K562 (cell line): ENCODE results near the gene CASP7.

ENCODE experiments used
- ATF2 ChIP-seq: sonication (generic); formaldehyde crosslinking; IDR thresholded peaks from 2 replicates; pipeline ENCODE4 v1.8.1; 2022; ENCODE audit warnings: missing genetic modification reagents
- BCLAF1 ChIP-seq, 2 experiments: fragments of 450-650 bp in 1 of 2; IDR thresholded peaks; 2 replicates each; pipeline ENCODE4 v1.6.1; 2011 to 2017; ENCODE audit warnings: low read depth in 2 of 2, antibody characterized with exemption in 1 of 2, borderline replicate concordance in 1 of 2, low read length in 1 of 2, mild to moderate bottlenecking in 1 of 2, mixed read lengths in 1 of 2; ENCODE audit not compliant: control insufficient read depth in 1 of 2
- CEBPB ChIP-seq: fragments of 450-650 bp; IDR thresholded peaks from 2 replicates; pipeline ENCODE4 v1.6.1; 2016; ENCODE audit warnings: missing genetic modification characterization, missing compliant biosample characterization
- CTCF ChIP-seq, 3 experiments: IDR thresholded peaks in 2 of 3; conservative IDR thresholded peaks in 1 of 3; 2 replicates each; pipeline ENCODE4 v1.5.1; 2011 to 2012; ENCODE audit warnings: low read length in 3 of 3, mild to moderate bottlenecking in 3 of 3, control low read depth in 2 of 3, improper control_type of control experiment in 1 of 3, inconsistent platforms in 1 of 3, low read depth in 1 of 3, mixed read lengths in 1 of 3, moderate library complexity in 1 of 3; ENCODE audit not compliant: insufficient read depth in 2 of 3
- ETS1 ChIP-seq: conservative IDR thresholded peaks from 2 replicates; pipeline ENCODE4 v1.6.1; 2011; ENCODE audit warnings: low read depth, mild to moderate bottlenecking, low read length; ENCODE audit not compliant: control insufficient read depth
- ETV6 ChIP-seq, 3 experiments: fragments of 150-350 bp in 1 of 3; sonication (generic) in 1 of 3; formaldehyde crosslinking in 1 of 3; IDR thresholded peaks; 2 replicates each; pipeline versions ENCODE4 v1.6.1 to v1.8.0; 2014 to 2022; ENCODE audit warnings: borderline replicate concordance in 2 of 3, low read depth in 2 of 3, antibody characterized with exemption in 1 of 3, low read length in 1 of 3, mild to moderate bottlenecking in 1 of 3, missing genetic modification reagents in 1 of 3
- GATAD2B ChIP-seq: fragments of 450-650 bp; IDR thresholded peaks from 2 replicates; pipeline ENCODE4 v1.6.1; 2017; ENCODE audit warnings: mild to moderate bottlenecking, borderline replicate concordance
- POLR2AphosphoS5 ChIP-seq: IDR thresholded peaks from 2 replicates; pipeline ENCODE4 v1.6.1; 2011; ENCODE audit warnings: mild to moderate bottlenecking, low read depth, low read length, moderate library complexity; ENCODE audit not compliant: control insufficient read depth, insufficient read depth
- PURB ChIP-seq: sonication (generic); formaldehyde crosslinking; IDR thresholded peaks from 2 replicates; pipeline ENCODE4 v1.9.0; 2021; ENCODE audit warnings: low read depth, mild to moderate bottlenecking, missing genetic modification reagents
- ZC3H11A ChIP-seq: IDR thresholded peaks from 2 replicates; pipeline ENCODE4 v1.6.1; 2012; ENCODE audit warnings: low read depth, low read length, improper control_type of control experiment
- ZFP36 ChIP-seq: fragments of 150-350 bp; IDR thresholded peaks from 2 replicates; pipeline ENCODE4 v1.6.1; 2018; ENCODE audit warnings: low read length, low read depth; ENCODE audit not compliant: partially characterized antibody
- ZNF263 ChIP-seq: sonication (generic); formaldehyde crosslinking; IDR thresholded peaks from 2 replicates; pipeline ENCODE4 v1.8.0; 2022; ENCODE audit warnings: mild to moderate bottlenecking, missing genetic modification reagents, borderline replicate concordance

- TF ChIP-seq ZFP36 (no peak), ETV6 (IDR thresholded peaks at IDR 0.05; ENCODE audit: borderline replicate concordance in 1 of 2, low read depth in 2 of 2, low read length in 1 of 2) (no peak), ETV6 (CRISPR knock-in tag; IDR thresholded peaks at IDR 0.05; ENCODE audit: borderline replicate concordance) (no peak), BCLAF1 (IDR thresholded peaks at IDR 0.05; ENCODE audit: borderline replicate concordance in 1 of 2, control insufficient read depth in 1 of 2, low read depth in 2 of 2, low read length in 1 of 2) (no peak), ZNF263 (CRISPR knock-in tag) (no peak), ATF2 (CRISPR knock-in tag) (no peak), ETS1 (no peak), POLR2AphosphoS5 (no peak), CEBPB (tag) (no peak), PURB (CRISPR knock-in tag) (no peak), GATAD2B (no peak), ZC3H11A (no peak), CTCF (IDR thresholded peaks at IDR 0.05 in 2 of 3, conservative IDR thresholded peaks at IDR 0.05 in 1 of 3; ENCODE audit: insufficient read depth in 2 of 3, low read depth in 1 of 3, low read length in 3 of 3) (no peak)
These were observed 22.8 kb upstream of the CASP7 start for GRCh38 chr10:113656896-113657295.
